Caco-2 (cell line): ENCODE measurements around the gene SPEM2. TPM values are rescaled to one million over a fixed set of nuclear protein-coding genes. Genes with fewer than 3 reads are reported as not detected.

ENCODE experiments used
- BruUV-seq: library from RNA; stranded (reverse); fragments of 400-500 nt; replicated peaks from 2 replicates; lab custom pipeline; 2021; lab: Mats Ljungman, UMichigan
- CTCF ChIA-PET: fragments of 300-600 bp; sonication (Branson Sonifier 250); formaldehyde crosslinking; loops from one replicate; lab custom pipeline; 2022; ENCODE audit warnings: antibody characterized with exemption; lab: Charles Lee
- POLR2A ChIA-PET: fragments of 300-600 bp; sonication (Branson Sonifier 250); formaldehyde crosslinking; loops from one replicate; lab custom pipeline; 2022; ENCODE audit warnings: antibody characterized with exemption; lab: Charles Lee
- DNase-seq, 2 experiments: peaks; one replicate each; pipeline versions ENCODE4 v3.0.0 to v3.0.0-alpha.2; 2020 to 2022
- H3K27me3 ChIP-seq: replicated peaks from 2 replicates; pipeline ENCODE4 v1.6.0; 2011; ENCODE audit warnings: low read length; ENCODE audit not compliant: control insufficient read depth, insufficient read depth
- H3K36me3 ChIP-seq: 2 replicates; pipeline ENCODE4 v1.5.1; 2011; ENCODE audit warnings: low read length; ENCODE audit not compliant: control insufficient read depth, insufficient read depth
- H3K4me1 ChIP-seq: fragments of 250-450 bp; sonication (Bioruptor Pico); 2 replicates; pipeline ENCODE4 v1.5.1; 2020; ENCODE audit warnings: mild to moderate bottlenecking
- H3K4me3 ChIP-seq: 2 replicates; pipeline ENCODE4 v1.5.1; 2011; ENCODE audit warnings: low read depth, mild to moderate bottlenecking, control low read depth, low read length
- H3K9me3 ChIP-seq: fragments of 250-450 bp; sonication (Bioruptor Pico); 2 replicates; pipeline ENCODE4 v1.5.1; 2020; ENCODE audit warnings: mild to moderate bottlenecking, moderate library complexity
- H3K27ac Mint-ChIP-seq: one replicate; pipeline ENCODE4 v1.8.0; 2022; ENCODE audit warnings: mixed read lengths; ENCODE audit not compliant: unreplicated experiment
- H3K27me3 Mint-ChIP-seq: one replicate; pipeline ENCODE4 v1.8.0; 2022; ENCODE audit warnings: mixed read lengths; ENCODE audit not compliant: insufficient read depth, unreplicated experiment
- H3K36me3 Mint-ChIP-seq: one replicate; pipeline ENCODE4 v1.8.0; 2022; ENCODE audit warnings: mild to moderate bottlenecking, mixed read lengths; ENCODE audit not compliant: insufficient read depth, unreplicated experiment
- H3K4me1 Mint-ChIP-seq: one replicate; pipeline ENCODE4 v1.8.0; 2022; ENCODE audit warnings: low read depth, mixed read lengths; ENCODE audit not compliant: unreplicated experiment
- H3K4me3 Mint-ChIP-seq: one replicate; pipeline ENCODE4 v1.8.0; 2022; ENCODE audit warnings: mild to moderate bottlenecking, moderate library complexity, mixed read lengths; ENCODE audit not compliant: unreplicated experiment
- H3K9me3 Mint-ChIP-seq: one replicate; pipeline ENCODE4 v1.8.0; 2022; ENCODE audit warnings: mixed read lengths; ENCODE audit not compliant: unreplicated experiment
- CTCF ChIP-seq, 2 experiments: fragments of 200-600 bp in 1 of 2; IDR thresholded peaks; 1 replicate in 1 of 2; 2 replicates in 1 of 2; pipeline versions ENCODE4 v1.5.1 to v1.8.0; 2011 to 2022; ENCODE audit warnings: antibody characterized with exemption in 1 of 2, control low read depth in 1 of 2, inconsistent platforms in 1 of 2, low read depth in 1 of 2, low read length in 1 of 2, mild to moderate bottlenecking in 1 of 2, moderate library complexity in 1 of 2; ENCODE audit not compliant: insufficient read depth in 1 of 2, severe bottlenecking in 1 of 2, unreplicated experiment in 1 of 2
- intact Hi-C: fragments of 100-400 bp; cut with micrococcal nuclease; formaldehyde crosslinking; loops from one replicate; pipeline ENCODE4 v1.10.0; 2022; ENCODE audit not compliant: unreplicated experiment
- total RNA-seq: library from RNA; stranded (reverse); gene quantifications from 2 replicates; pipeline ENCODE4 v1.2.3, GENCODE V29; 2022

Gene SPEM2
- total RNA-seq, 1 experiment from 2014 or later: not detected

DNA sequence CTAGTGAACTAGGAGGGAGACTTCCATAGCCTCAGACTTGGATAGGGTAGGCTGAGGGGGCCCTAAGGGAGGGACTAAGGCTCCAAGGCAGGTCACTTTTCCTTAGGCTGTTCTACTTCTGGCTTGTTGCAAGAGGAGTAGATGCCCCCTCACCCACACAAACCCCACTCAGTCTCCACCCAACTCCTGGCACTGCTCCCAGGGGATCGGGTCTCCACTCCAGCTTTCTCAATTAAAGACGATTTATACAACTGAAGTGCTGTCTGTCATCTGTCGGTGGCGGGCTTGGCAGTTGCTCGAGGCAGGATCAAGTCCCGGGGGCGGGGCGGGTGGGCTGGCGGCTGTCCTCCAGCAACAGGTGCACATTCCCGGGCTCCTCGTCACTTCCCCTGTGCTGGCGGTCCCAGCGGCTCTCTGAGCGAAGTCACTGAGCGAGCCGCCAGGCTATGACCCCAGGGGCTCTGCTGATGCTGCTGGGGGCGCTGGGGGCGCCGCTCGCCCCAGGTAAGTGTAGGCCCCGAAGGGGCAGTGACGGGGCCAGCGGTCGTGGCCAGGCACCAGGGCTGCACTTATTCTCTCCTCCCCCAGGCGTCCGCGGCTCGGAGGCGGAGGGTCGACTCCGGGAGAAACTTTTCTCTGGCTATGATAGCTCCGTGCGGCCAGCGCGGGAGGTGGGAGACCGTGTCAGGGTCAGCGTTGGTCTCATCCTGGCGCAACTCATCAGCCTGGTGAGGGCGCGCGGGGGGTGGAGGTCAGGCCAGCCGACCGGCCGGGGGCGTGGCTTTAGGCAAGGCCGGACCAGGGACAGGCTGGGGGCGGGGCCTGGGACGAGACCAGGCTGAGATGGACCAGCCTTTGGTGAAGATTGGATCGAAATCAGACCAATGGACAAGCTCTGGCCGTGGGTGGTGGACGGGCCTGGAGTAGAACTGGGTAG, 19.5 kb downstream of the SPEM2 start, which contains the start of gene CHRNB1:
Gene CHRNB1 (plus strand): TSS at position 380 of the 937 bp plus-strand sequence. CDS start 67 bp downstream, at position 447.
- H3K9me3 ChIP-seq: no peaks in the 10 kb centered on the region
- no peak within 1 kb of the TSS for H3K4me3 ChIP-seq
- Mint-ChIP-seq H3K27me3 (peaks cover 3% of the 10 kb centered on the region), H3K9me3 (no peaks in the 10 kb centered on the region), H3K27ac (no peak within 1 kb of the TSS), H3K4me3 (peak within 1 kb of the TSS; percentile 67), H3K36me3 (no peaks in the 10 kb centered on the region), H3K4me1 (no peaks in the 10 kb centered on the region)
- intact Hi-C loops: no loop called here
- H3K4me1 ChIP-seq: no peaks in the 10 kb centered on the region
- CTCF ChIA-PET: no interaction called here
- H3K36me3 ChIP-seq: no peaks in the 10 kb centered on the region
- POLR2A ChIA-PET: no interaction called here
- peak in 1 of 2 experiments; percentile 36 for DNase-seq
- no TSS peak for BruUV-seq
- TF ChIP-seq CTCF (IDR thresholded peaks at IDR 0.05; ENCODE audit: insufficient read depth in 1 of 2, low read depth in 1 of 2, low read length in 1 of 2, severe bottlenecking in 1 of 2, unreplicated experiment in 1 of 2): no peak
- H3K27me3 ChIP-seq: no peaks in the 10 kb centered on the region

DNA sequence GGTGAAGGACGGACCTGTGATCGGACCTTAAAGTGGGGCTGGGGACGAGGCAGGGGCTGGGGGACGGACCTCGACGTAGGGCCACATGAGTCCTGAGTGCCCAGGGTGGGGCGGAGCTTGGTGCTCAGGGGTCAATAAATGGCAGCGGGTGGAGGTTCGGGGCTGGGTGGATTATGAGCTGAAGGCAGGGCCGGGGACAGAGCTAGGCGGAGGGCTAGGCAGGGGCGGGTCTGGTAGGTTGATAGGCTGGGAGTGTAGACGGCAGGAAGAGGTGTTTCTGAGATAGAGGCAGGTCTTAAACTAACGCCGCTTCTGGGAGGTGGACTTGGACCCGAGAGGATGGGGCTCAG, 20.2 kb downstream of the SPEM2 start:
- H3K9me3 Mint-ChIP-seq: no peaks in the 10 kb centered on the region
- TF ChIP-seq CTCF (IDR thresholded peaks at IDR 0.05; ENCODE audit: insufficient read depth in 1 of 2, low read depth in 1 of 2, low read length in 1 of 2, severe bottlenecking in 1 of 2, unreplicated experiment in 1 of 2): no peak
- no peaks in the 10 kb centered on the region for H3K27me3 ChIP-seq
- no peaks in the 10 kb centered on the region for H3K4me1 Mint-ChIP-seq
- no peaks in the 10 kb centered on the region for H3K9me3 ChIP-seq
- H3K4me3 Mint-ChIP-seq: peak overlapping the region; percentile 67
- no peak for DNase-seq
- no peaks in the 10 kb centered on the region for H3K36me3 ChIP-seq
- POLR2A ChIA-PET: interaction anchor here (0.5 kb wide), 1 partner anchor 34 kb away, joined by 3 read pairs; the partner anchor contains the start of gene ZBTB4
- intact Hi-C loops: no loop called here
- no peaks in the 10 kb centered on the region for H3K36me3 Mint-ChIP-seq
- no TSS peak for BruUV-seq
- H3K4me1 ChIP-seq: no peaks in the 10 kb centered on the region
- H3K27me3 Mint-ChIP-seq: peaks cover 3% of the 10 kb centered on the region
- H3K27ac Mint-ChIP-seq: no peak overlapping the region
- CTCF ChIA-PET: no interaction called here
- no peak overlapping the region for H3K4me3 ChIP-seq

DNA sequence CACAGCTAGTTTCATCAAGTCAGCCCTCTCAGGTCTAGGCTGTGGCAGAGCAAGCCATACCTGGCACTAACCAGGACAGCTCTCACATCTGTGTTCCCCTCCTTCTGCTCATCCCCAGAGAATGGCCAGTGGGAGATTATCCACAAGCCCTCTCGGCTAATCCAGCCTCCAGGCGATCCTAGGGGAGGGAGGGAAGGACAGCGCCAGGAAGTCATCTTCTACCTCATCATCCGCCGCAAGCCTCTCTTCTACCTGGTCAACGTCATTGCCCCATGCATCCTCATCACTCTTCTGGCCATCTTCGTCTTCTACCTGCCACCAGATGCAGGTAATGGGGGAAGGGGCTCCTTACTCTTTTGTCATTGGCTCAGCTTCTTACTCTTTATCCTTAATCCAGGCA, 23.0 kb downstream of the SPEM2 start:
- no TSS peak for BruUV-seq
- ChIA-PET POLR2A (no interaction called here), CTCF (no interaction called here)
- H3K36me3 Mint-ChIP-seq: no peaks in the 10 kb centered on the region
- TF ChIP-seq CTCF (IDR thresholded peaks at IDR 0.05; ENCODE audit: insufficient read depth in 1 of 2, low read depth in 1 of 2, low read length in 1 of 2, severe bottlenecking in 1 of 2, unreplicated experiment in 1 of 2): no peak
- DNase-seq: no peak
- Histone ChIP-seq H3K36me3 (no peaks in the 10 kb centered on the region), H3K9me3 (no peaks in the 10 kb centered on the region), H3K27me3 (no peaks in the 10 kb centered on the region), H3K4me1 (no peaks in the 10 kb centered on the region), H3K4me3 (no peak overlapping the region)
- H3K4me1 Mint-ChIP-seq: no peaks in the 10 kb centered on the region
- intact Hi-C loops: no loop called here
- H3K4me3 Mint-ChIP-seq: no peak overlapping the region
- H3K27me3 Mint-ChIP-seq: peaks cover 3% of the 10 kb centered on the region
- H3K9me3 Mint-ChIP-seq: no peaks in the 10 kb centered on the region
- no peak overlapping the region for H3K27ac Mint-ChIP-seq
